ENCODE measurements around the gene DYSF.

DNA sequence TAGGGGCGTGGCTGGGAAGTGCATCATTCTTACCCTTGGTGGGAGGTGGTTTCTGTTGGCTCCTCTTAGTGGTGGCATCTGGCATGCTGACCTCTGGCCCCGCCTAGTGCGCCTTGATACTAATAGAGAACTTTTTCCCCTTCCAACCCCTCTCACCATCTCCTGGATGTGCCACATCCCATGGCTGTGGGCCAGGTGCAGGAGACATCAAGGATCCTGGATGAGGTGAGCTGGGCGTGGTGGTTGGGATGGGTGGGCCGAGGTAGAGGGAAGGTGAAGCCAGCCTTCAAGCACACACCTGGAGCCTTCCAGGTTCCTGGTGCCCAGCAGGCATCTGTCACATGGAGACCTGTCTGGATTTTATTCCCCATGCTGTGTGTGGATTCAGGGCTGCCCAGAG lies 149.2 kb downstream of the DYSF start:
- TF ChIP-seq, protein P1, sequence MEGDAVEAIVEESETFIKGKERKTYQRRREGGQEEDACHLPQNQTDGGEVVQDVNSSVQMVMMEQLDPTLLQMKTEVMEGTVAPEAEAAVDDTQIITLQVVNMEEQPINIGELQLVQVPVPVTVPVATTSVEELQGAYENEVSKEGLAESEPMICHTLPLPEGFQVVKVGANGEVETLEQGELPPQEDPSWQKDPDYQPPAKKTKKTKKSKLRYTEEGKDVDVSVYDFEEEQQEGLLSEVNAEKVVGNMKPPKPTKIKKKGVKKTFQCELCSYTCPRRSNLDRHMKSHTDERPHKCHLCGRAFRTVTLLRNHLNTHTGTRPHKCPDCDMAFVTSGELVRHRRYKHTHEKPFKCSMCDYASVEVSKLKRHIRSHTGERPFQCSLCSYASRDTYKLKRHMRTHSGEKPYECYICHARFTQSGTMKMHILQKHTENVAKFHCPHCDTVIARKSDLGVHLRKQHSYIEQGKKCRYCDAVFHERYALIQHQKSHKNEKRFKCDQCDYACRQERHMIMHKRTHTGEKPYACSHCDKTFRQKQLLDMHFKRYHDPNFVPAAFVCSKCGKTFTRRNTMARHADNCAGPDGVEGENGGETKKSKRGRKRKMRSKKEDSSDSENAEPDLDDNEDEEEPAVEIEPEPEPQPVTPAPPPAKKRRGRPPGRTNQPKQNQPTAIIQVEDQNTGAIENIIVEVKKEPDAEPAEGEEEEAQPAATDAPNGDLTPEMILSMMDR (IDR thresholded peaks at IDR 0.05): no peak
- no peak for TF ChIP-seq ZFX (IDR thresholded peaks at IDR 0.05; ENCODE audit: borderline replicate concordance)

Measured in 22Rv1 (cell line).